ENCODE data around the gene ATXN1. TPM values are rescaled to one million over a fixed set of nuclear protein-coding genes. Genes with fewer than 3 reads are reported as not detected.

ATXN1 gene
- total and polyA plus RNA-seq, 2 of the 8 experiments (the other 6 are each of a cell fraction or from before 2014, with no cell fraction given), result 1.6 to 4.0 TPM

- Histone ChIP-seq H2BK15ac (ENCODE audit: low read length) (no peak overlapping the region), H3K18ac (ENCODE audit: extremely low read depth, low read length) (no peak overlapping the region), H3K27me3 (replicated peaks in 1 of 4; ENCODE audit: control insufficient read depth in 3 of 4, extremely low read depth in 1 of 4, insufficient read depth in 3 of 4, low read length in 3 of 4) (no peaks in the 10 kb centered on the region), H3K27ac (ENCODE audit: low read depth, low read length) (no peak overlapping the region), H4K91ac (replicated peaks; ENCODE audit: insufficient read length, low read length) (no peak overlapping the region), H2AK5ac (ENCODE audit: low read depth, low read length) (no peak overlapping the region), H3K56ac (replicated peaks; ENCODE audit: insufficient read length, low read depth, low read length) (no peak overlapping the region), H4K5ac (ENCODE audit: insufficient read length, low read depth, low read length) (no peak overlapping the region), H4K8ac (ENCODE audit: extremely low read depth, insufficient read depth, low read length) (no peak overlapping the region), H3K4ac (replicated peaks; ENCODE audit: insufficient read length, low read depth, low read length) (no peak overlapping the region), H3K23me2 (ENCODE audit: low read depth, low read length) (peaks cover 1% of the 10 kb centered on the region; the same call in 1 of the 2 replicates), H3K4me3 (ENCODE audit: extremely low read depth in 1 of 4, insufficient read depth in 2 of 4, low read depth in 3 of 4, low read length in 4 of 4) (no peak overlapping the region), H2BK12ac (ENCODE audit: low read depth, low read length) (no peak overlapping the region), H3K4me1 (replicated peaks in 1 of 4; ENCODE audit: control insufficient read depth in 3 of 4, insufficient read depth in 4 of 4, low read length in 3 of 4) (peaks cover 0 to 6% (median 0%) of the 10 kb centered on the region in 4 experiments; a peak in 1 of 7 replicates), H3K79me2 (ENCODE audit: control insufficient read depth in 1 of 2, insufficient read depth in 2 of 2, low read length in 2 of 2) (0 out of 4 replicates have a peak, but pooled peaks cover 0 to 3% of the 10 kb centered on the region in 2 experiments), H3K9me3 (ENCODE audit: insufficient read depth in 2 of 2, low read depth in 1 of 2, low read length in 1 of 2) (no peaks in the 10 kb centered on the region), H2BK120ac (replicated peaks; ENCODE audit: low read depth, low read length) (no peak overlapping the region), H3K23ac (ENCODE audit: insufficient read length) (no peak overlapping the region), H2BK20ac (ENCODE audit: low read length) (no peak overlapping the region), H3K14ac (ENCODE audit: insufficient read length) (no peak overlapping the region), H3K9ac (replicated peaks in 1 of 4; ENCODE audit: extremely low read depth in 1 of 4, low read depth in 3 of 4, low read length in 3 of 4) (no peak overlapping the region), H2BK5ac (ENCODE audit: low read depth, low read length) (no peak overlapping the region), H3K79me1 (ENCODE audit: low read depth, low read length) (no peaks in the 10 kb centered on the region), H2AFZ (ENCODE audit: low read length) (no peak overlapping the region), H3K36me3 (ENCODE audit: control insufficient read depth in 2 of 4, insufficient read depth in 4 of 4, low read length in 3 of 4) (no peaks in the 10 kb centered on the region), H3K4me2 (ENCODE audit: insufficient read depth in 1 of 2, low read depth in 2 of 2, low read length in 2 of 2) (no peak overlapping the region), H4K20me1 (replicated peaks in 1 of 2; ENCODE audit: control insufficient read depth in 1 of 2, insufficient read depth in 2 of 2, low read length in 2 of 2) (no peaks in the 10 kb centered on the region)
- DNase-seq (ENCODE audit: low read depth in 1 of 2, low spot score in 2 of 2), result no peak
- TF ChIP-seq FOSL1 (IDR thresholded peaks at IDR 0.05; ENCODE audit: insufficient read depth, low read depth, low read length) (no peak), EZH2 (IDR thresholded peaks at IDR 0.05; ENCODE audit: low read depth, low read length, severe bottlenecking) (no peak), HDAC6 (IDR thresholded peaks at IDR 0.05; ENCODE audit: low read depth, low read length) (no peak), CTCF (IDR thresholded peaks at IDR 0.05; ENCODE audit: control extremely low read depth in 1 of 3, insufficient read depth in 1 of 3, low read depth in 1 of 3, low read length in 3 of 3) (no peak), YY1 (IDR thresholded peaks at IDR 0.05; ENCODE audit: low read depth, low read length) (no peak), SAP30 (IDR thresholded peaks at IDR 0.05; ENCODE audit: insufficient read depth, insufficient replicate concordance, low read length) (no peak), CBX8 (IDR thresholded peaks at IDR 0.05; ENCODE audit: borderline replicate concordance, low read depth, low read length) (no peak), USF2 (IDR thresholded peaks at IDR 0.05; ENCODE audit: low read length) (no peak), TEAD4 (IDR thresholded peaks at IDR 0.05; ENCODE audit: low read depth, low read length) (no peak), POLR2AphosphoS5 (IDR thresholded peaks at IDR 0.05; ENCODE audit: low read depth, low read length) (no peak)
- 80% methylated on average over 1 of the region's 1 CpG; no CpG with 5 or more reads in 1 of the 2 experiments for WGBS, 2 experiments (ENCODE audit: extremely low coverage in 1 of 2, insufficient coverage in 1 of 2, insufficient read length in 1 of 2, insufficient replicate concordance in 2 of 2, low coverage in 1 of 2, low lambda C conversion rate in 2 of 2, missing lambda C conversion rate in 1 of 2)
- FAIRE-seq, result no peak
- POLR2A ChIA-PET (ENCODE audit: partially characterized antibody), result no interaction called here
- CTCF ChIA-PET (ENCODE audit: partially characterized antibody), result interaction anchor here (1.0 kb wide), 1 partner anchor 9 kb away, joined by 4 read pairs; no protein-coding TSS in a partner anchor
These were observed 72.8 kb downstream of the ATXN1 start for GRCh38 chr6:16688436-16688835.
